ENCODE measurements around the gene L3MBTL1. TPM values are rescaled to one million over a fixed set of nuclear protein-coding genes. Genes with fewer than 3 reads are reported as not detected.
A peak's percentile ranks its signal among the peaks of the same experiment; 100 is the strongest.
"Not testable (repeated sequence)": the region's sequence is repeated elsewhere in the genome, so short reads cannot be mapped to it uniquely, and the experiment has no call there.

L3MBTL1 gene
- total RNA-seq, 1 experiment from 2014 or later, result 9.9 TPM

- DNase-seq (ENCODE audit: extremely low read depth, low read depth), result no peak
Observed at GRCh38 chr20:43583133-43583864, 75.8 kb downstream of the L3MBTL1 start.

- no peak for DNase-seq (ENCODE audit: extremely low read depth, low read depth)
Observed at GRCh38 chr20:43583982-43584432, 76.5 kb downstream of the L3MBTL1 start.

GRCh38 chr20:43584448-43585136 lies 77.1 kb downstream of the L3MBTL1 start:
- no peak for DNase-seq (ENCODE audit: extremely low read depth, low read depth)

GRCh38 chr20:43586641-43587040 lies 79.1 kb downstream of the L3MBTL1 start:
- no peak for DNase-seq (ENCODE audit: extremely low read depth, low read depth)

- DNase-seq (ENCODE audit: extremely low read depth, low read depth), result not testable (repeated sequence)
Observed at GRCh38 chr20:43588526-43588925, 81.0 kb downstream of the L3MBTL1 start.

GRCh38 chr20:43590036-43590391 lies 82.5 kb downstream of the L3MBTL1 start:
- DNase-seq (ENCODE audit: extremely low read depth, low read depth), result no peak

- peak; percentile 90 for DNase-seq (ENCODE audit: extremely low read depth, low read depth)
Observed at GRCh38 chr20:43590392-43591303, 83.2 kb downstream of the L3MBTL1 start, which contains the start of gene IFT52. Gene IFT52 (plus strand): TSS chr20:43590937. CDS start chr20:43594699, 3,762 bp downstream.

Small RNA genes within 50 kb of the gene (small RNA-seq; reads per million reads assigned to genes)
- gene RNU6-1251P, result 0 reads per million in 2 experiments

Other genes with a start within 250 kb of the L3MBTL1 start
- 42.4 and 52.8 TPM in 2 replicates for gene SRSF6, start 49.8 kb upstream of the L3MBTL1 start, total RNA-seq (2014; rRNA removed; shearing (Covaris generic))
- 0.15 TPM in 1 of 2 replicates, not detected in the other for gene SGK2, start 51.3 kb downstream of the L3MBTL1 start, total RNA-seq (2014; rRNA removed; shearing (Covaris generic))
- 32.6 and 37.1 TPM in 2 replicates for gene IFT52, start 83.2 kb downstream of the L3MBTL1 start, total RNA-seq (2014; rRNA removed; shearing (Covaris generic))
- gene MYBL2, start 159.4 kb downstream of the L3MBTL1 start, total RNA-seq (2014; rRNA removed; shearing (Covaris generic)), result 25.7 and 26.1 TPM in 2 replicates
- not detected in 2 replicates for gene GTSF1L, start 219.3 kb downstream of the L3MBTL1 start, total RNA-seq (2014; rRNA removed; shearing (Covaris generic))